ENCODE measurements around the gene PLEKHG3. TPM values are rescaled to one million over a fixed set of nuclear protein-coding genes. Genes with fewer than 3 reads are reported as not detected.

PLEKHG3 gene
- total RNA-seq, 1 donor from 2014 or later: 5.4 TPM

DNA sequence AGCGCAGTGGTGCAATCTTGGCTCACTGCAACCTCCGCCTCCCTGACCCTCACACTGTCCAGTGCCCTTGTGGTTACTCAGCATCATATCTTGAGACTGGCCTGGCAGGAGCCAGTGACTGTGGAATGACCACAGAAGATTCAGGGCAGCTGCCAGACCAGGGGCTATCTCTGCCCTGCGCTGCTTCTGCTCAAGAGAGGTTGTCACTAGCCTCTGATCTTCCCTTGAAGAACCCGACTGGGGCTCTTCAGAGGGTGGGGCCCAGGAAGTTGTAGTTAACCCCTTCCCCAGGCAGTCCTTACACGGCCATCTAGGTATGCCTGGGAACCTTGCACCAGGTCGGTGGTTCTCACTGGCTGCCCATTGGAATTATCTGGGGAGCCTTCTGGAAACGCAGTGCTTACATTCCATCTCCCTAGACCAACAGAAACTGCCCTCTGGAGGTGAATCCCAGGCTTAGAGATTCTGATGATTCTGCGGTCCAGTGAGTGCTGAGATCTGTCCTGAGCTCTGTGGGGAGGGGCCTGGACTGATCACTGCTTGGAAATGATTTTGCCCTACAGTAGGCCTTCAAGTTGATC lies 41.4 kb downstream of the PLEKHG3 start:
- DNase-seq (ENCODE audit: low read depth in 2 of 2): no peak

DNA sequence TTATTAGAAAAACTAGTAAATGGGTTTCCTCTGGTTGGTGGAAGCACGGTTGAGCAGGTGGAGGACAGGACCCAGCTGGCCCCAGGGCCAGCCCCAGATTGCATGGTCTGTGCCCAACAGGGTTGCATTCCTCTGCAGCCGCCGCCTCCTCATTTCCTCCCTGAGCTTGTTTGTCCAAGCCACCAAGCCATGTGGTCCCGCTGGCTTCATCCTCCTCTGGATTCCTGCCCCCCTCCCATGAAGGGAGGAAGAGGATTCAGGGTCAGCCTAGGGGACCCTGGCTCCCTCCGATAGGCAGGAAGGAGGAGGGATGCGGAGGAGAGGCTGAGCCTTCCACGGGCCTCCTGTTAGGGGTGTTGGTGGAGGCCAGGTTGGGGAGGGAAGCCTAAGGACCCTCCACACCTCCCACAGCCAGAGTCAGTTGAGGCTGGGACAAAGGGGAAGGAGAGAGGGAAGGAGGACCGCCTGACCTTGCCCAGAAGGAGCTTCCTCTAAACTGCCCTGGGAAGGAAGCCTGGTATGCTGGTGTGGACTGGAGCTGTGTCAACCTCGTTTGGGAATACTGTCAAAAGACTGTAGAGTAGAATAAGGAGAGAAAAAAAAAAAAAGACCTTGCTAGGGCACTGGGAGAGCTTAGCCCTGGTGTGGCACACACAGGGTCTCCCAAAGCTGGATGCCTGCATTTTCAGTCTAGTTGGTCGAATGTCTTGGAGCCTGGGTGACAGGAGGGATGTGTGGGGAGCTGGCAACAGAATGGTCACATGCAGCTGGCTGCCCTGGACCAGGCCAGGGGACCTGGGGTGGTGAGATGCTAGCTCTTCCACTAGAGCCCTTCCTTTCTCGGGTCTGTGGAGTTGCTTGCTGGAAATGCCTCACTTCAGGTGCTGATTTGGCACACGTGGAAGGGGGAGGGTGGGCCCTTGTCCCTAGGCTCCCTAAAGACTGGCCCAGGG lies 42.4 kb downstream of the PLEKHG3 start:
- DNase-seq (ENCODE audit: low read depth in 2 of 2): peak in 1 of 2 donors; percentile 28

DNA sequence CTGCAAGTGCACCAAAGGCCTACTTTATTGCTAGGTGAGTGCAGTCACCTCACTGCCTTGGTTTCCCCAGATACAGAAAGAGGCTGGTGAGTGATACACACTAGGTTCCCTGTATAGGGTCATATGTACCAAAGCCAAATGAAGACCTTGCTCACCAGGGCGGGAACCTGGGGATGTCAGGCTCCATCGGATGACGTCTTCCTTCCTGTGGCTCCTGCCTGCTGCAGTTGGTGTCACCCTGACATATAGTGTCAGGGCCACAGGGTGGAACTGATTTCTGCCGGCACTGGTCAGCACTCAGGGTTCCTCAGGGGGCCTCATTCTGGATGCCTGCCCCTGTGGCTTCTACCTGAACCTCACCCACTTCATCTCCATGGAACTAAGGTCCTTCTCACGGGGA lies 43.1 kb downstream of the PLEKHG3 start:
- DNase-seq (ENCODE audit: low read depth in 2 of 2): no peak

DNA sequence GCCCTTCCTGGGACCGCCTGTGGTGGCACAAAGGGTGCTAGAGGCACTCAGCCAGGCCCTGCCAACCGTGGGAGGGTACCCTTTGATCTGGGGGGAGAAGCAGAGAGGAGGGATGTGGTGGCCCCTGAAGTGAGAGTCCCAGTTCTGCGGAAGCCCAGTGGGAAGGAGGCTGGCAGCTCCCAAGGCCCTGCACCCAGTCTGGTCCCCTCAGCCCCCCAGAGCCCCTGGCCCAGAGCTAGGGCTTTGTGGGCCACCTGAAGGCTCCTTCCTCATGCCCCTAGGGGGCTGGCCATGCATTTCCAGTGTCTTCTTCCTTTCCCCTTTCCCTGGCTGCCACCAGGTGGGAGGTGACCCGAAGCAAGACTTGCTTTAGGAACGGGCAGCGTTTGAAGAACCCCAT lies 44.3 kb downstream of the PLEKHG3 start:
- DNase-seq (ENCODE audit: low read depth in 2 of 2): no peak

DNA sequence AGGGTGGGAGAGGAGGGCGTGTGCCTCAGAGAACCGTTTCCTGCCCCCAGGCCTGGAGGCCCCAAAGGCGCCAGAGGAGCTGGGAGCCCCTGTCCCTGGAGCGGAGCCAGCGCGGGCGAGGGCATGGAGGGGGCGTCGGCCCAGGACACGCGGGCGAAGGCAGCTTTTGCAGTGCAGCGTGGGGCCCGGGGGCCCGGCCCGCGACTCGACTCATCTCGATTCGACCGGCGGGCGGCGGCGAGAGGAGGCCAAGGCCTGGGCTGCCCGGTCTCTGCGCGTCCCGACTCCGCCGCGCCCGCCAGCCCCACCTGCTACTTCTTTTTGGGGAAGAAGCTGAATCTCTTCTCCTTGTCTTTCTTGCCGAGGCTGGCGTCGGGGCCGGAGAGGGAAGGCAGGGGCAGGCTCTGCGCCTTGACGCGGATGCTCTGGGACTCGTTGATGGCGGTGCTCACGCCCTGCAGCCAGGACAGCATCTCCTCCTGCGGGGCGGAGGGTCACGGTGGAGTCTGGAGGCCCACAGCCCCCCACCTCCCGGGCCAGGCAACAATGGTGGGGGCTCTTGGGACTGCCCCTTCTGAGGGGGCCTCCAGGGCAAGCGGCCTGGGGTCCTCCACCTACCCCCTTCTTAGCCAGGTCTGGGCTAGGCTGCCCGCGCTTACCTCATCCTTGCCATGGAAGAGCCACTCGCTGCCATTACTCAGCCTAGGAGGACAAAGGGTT lies 44.9 kb downstream of the PLEKHG3 start:
- DNase-seq (ENCODE audit: low read depth in 2 of 2): no peak

DNA sequence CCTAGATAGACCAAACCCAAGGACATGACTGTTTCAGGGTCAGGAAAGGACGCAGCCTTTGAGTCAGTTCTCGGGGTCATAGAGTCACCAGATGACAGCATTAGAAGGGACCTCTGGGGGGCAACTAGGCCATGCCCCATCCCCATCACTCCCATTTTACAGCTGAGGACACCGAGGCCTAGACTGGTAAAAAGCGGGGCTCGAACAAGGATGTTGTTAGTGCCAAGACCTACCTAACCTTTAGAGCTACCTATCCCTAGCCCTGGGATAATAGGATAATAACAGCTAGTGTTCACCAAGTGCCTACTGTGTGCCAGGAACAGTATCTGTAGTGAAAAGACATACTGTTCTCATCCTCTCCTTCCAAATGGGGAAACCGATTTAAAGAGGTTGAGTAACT lies 48.7 kb downstream of the PLEKHG3 start:
- no peak for DNase-seq (ENCODE audit: low read depth in 2 of 2)

DNA sequence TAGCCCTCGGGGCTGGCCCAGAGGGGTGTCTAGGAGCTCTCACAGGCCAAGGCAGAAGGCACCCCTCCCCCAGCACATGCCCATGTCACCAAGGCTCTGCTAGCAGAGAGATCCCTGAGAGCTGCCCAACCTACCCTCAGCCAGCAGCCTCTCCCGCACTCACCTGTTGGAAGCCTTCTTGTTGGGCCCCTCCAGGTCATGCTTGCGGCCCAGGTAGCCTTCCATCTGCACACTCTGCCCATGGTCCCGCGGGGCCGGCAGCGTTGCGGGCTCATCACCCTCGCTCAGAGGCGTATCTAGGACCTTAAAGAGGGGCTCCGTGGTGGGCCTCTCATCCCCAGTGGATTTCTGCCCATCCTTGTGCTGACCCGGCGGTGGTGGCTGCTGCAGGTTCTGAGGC lies 49.1 kb downstream of the PLEKHG3 start:
- DNase-seq (ENCODE audit: low read depth in 2 of 2): no peak

DNA sequence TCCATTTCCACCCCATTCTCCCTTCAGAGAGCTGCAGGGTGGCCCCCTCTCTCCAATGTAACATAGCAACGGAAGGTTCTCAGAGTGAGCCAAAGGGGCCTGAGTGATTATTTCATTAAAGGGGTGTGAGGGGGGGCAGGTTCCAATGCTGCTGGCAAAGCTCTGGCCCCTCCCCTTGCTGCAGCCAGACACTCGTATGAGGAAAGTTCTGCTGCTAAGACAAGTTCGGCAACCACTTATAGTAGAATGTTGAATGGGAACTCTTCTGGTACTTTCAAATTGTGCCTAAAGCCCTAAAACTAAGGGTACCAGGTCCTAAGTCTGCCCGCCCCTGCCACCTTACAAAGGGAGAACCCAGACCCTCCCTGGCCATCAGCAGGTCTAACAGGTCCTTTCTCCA lies 49.8 kb downstream of the PLEKHG3 start:
- no peak for DNase-seq (ENCODE audit: low read depth in 2 of 2)

DNA sequence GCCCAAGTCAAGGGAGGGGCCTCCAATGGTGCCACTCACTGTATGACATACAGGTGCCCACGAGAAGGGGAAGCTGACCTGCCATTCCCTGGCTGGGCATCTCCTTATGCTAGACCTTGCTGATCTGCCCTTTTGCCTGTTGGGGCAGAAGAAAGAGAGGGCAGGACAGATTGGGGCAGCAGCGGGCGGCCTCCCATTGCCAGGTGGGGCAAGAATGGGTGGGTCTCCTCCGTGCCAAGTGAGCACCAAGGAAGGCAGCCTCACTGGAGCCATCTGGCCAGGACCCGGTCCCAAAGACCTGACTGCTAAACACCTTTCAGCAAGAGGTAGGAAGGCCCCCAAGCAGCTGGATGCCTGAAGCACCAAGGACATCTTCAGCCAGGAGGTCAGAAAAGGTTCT lies 50.5 kb downstream of the PLEKHG3 start:
- DNase-seq (ENCODE audit: low read depth in 2 of 2): no peak

DNA sequence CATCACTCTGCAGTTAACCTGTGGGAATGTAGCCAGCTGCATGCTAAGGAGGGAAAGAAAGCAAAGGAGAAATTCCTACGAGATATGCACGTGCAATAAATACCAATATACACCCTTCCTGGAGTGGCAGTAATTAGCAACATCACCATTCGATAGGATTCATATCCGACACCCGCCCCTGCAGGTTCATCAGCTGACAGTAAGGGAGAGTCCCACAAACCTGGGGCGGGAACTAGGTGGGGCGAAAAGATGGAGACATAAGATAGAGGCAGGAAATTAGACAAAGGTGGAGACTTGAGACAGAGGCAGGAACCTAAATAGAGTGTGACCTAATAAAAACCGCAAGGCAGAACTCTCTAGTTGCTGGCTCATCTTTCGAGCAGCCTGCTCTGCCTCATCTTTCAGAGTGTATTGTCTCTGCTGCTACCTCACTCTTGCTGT lies 51.6 kb downstream of the PLEKHG3 start:
- no peak for DNase-seq (ENCODE audit: low read depth in 2 of 2)

DNA sequence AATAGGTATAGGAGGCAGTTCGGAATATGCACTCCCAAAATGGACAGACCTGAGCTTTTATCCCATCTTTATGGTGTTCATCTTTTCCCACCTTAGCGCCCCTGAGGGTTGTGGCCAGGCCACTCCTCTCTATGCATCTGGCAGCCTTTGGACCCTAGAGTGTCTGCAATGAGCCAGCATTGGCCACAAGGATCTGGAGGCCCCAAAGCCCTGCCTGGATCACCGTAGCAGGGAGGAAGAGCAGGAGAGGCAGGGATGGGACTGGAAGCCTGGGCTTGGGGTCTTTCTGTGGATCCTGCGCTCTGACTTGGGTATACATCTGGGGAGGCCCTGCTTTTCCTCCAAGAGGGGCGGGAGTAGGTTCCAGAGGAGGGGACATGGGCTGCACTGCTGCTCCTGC lies 52.5 kb downstream of the PLEKHG3 start:
- DNase-seq (ENCODE audit: low read depth in 2 of 2): no peak

DNA sequence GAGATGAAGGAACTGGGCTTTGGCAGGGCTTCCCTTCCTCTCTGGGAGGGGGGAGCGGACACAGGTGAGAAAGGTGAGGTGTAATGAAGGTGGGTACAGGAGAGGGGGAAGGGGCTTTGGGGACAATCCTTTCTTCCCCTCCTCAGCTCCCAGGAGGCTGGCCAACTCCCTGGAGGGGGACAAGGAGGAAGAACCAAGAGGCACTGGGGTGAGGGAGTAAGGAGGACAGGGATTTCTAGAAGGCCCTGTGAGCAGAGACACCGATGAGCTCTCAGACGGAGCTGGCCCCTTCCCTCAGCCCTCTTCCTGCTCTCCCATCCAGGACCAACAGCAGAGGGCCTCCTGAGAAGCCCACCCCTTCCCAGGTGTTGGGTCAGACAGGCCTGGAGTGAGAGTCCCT lies 53.4 kb downstream of the PLEKHG3 start:
- DNase-seq (ENCODE audit: low read depth in 2 of 2): no peak

DNA sequence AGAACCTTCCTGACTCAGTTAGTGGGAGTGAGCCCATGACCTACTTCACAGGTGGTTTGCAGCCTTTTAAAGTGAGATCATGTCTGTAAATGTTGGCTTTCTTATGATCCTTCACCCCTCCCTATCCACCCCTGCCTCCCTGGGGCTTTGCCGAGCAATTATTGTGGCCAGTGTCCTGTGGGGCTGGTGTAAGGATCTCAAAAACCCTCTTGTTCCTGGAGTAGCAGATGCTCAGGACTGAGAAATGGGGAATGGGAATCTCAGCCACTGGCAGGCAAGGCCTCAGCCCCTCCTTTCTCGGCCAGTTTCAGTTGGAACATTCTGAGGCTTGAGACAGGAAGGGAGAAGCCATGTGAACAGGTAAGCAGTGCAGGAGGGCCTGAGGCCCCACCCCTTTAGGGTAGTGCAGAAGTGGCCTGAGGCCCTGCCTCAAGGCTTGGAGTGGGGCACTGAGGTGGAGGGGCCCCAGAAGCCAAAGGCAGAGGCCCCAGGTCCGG lies 53.8 kb downstream of the PLEKHG3 start:
- no peak for DNase-seq (ENCODE audit: low read depth in 2 of 2)

DNA sequence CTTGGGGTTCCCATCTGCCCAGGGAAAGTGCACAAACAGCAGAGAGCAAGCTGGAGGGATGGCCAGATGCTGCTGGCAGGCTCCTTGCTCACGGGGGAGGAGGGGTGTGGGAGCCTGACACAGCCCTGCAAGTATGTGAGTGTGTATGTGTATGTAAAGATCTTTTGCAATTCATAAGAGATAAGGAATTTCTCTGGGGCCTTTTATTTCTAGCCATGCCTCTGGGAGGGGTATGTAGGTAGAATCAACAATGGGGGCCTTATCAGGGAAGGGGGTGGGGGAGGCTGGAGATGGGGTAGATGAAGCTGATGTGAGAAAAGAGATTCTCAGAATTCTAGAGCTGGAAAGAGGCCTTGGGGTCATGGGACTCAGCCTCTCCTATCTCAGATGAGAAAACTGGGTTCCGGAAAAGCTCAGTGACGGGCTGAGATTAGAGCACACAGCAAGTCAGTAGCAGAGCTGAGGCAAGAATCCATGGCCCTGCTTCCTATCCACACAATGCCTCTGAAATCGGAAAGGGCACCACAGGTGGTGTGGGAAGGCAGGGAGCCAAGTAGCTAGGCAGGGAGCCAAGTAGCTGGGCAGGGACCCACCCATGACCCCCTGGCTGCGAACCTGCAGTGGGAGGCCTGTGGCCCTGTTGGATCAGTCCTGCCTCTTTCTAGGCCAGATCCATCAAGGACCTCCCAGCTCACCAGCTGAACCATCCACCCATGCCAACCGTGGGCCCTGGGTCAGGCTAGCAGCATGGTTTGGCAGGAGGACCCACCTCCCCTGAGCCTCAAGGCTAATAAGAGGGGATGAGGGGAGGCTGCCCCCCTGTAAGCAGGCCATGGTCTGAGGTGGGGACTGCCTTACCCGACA lies 54.7 kb downstream of the PLEKHG3 start:
- DNase-seq (ENCODE audit: low read depth in 2 of 2): no peak

DNA sequence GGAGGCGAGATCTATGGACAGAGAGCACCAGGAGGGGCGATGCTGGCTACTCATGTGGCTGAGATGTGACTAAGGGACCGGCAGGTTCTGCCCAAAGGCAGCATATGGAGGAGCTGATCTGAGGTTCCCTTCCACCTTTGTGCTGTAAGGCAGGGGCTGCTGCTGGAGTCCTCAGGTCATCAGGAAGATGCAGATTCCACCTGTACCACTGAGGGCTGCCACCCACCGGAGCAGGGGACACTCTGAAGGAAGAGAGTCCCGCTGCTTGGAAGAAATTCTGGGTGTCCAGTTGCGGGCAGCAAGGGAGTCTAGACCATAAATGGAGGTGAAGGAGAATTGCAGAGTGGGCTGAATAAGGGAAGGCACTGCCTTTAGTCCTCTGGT lies 55.3 kb downstream of the PLEKHG3 start:
- no peak for DNase-seq (ENCODE audit: low read depth in 2 of 2)

DNA sequence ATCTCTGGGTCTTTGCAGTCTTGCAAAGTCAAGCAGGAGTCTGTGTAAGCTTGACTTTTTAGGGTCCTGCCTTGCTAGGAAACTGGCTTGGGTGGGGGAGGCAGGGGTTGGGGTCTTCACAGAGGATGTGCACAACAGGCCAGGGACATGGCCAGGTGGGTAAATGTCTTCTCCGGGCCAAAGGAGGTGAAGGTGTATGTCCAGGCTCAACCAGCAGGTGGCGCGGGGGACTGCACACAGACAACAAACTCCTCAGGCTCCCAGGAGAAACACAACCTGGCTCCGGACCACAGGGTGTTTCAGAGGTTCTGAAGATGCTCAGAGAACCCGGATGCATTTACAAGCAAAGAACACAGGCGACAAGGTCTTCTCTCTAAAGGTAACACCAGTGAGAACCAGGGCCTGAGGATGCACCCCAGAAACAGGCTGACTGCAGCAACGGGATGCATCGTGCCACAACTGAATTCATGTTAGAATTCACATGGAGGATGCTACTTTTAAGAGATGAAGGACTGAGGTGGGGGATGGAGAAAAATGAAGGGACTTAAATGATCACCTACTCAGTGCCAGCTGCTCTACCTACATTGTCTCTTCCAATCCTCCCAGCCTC lies 56.0 kb downstream of the PLEKHG3 start:
- peak in 1 of 2 donors; percentile 43 for DNase-seq (ENCODE audit: low read depth in 2 of 2)

DNA sequence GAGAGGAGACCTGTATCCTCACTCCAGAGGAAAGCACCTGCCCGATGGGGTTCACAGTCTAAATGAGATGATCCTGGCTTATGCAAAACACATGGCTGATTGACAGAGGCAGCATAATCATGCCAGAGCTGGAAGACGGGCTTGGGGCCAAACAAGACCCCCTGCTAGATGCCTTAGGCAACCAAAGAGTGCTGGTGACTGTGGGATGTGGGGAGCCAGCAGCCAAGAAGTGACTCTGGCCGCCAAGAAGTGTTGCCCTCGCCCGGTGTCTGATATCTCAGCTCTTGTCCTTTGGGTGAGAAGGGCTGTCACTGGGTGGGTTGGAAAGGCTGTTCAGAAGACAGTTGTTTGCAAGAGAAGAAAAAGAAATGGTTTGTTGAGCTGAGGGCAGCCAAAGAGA lies 56.7 kb downstream of the PLEKHG3 start:
- DNase-seq (ENCODE audit: low read depth in 2 of 2): no peak

DNA sequence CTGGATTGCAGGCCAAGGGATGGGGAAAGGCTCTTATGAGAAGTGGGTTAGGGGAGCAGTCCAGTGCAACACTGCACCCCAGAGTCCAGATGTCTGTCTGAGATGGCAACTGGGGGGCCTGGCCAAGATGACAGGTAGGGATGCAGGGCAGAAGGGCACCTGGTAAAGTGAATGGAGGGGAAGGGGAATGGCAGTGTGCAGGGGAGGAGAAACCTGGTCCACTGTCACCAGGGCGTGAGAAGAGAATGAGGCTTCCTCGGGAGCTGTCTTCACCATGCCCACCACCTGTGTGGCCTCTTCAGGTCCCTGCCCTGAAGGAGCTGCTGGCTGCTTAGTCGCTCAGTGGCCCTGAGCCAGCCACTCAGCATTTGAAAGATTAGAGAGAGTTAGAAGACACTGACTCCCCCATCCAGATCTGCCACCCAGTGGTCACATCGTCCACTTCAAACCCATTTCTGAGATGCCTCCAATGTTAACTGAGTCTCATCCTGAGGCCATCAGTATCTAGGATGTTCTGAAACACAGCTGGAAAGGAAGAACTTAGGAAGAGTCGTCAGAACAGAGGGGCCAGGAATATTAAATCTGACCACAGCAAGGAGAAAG lies 57.3 kb downstream of the PLEKHG3 start:
- no peak for DNase-seq (ENCODE audit: low read depth in 2 of 2)

DNA sequence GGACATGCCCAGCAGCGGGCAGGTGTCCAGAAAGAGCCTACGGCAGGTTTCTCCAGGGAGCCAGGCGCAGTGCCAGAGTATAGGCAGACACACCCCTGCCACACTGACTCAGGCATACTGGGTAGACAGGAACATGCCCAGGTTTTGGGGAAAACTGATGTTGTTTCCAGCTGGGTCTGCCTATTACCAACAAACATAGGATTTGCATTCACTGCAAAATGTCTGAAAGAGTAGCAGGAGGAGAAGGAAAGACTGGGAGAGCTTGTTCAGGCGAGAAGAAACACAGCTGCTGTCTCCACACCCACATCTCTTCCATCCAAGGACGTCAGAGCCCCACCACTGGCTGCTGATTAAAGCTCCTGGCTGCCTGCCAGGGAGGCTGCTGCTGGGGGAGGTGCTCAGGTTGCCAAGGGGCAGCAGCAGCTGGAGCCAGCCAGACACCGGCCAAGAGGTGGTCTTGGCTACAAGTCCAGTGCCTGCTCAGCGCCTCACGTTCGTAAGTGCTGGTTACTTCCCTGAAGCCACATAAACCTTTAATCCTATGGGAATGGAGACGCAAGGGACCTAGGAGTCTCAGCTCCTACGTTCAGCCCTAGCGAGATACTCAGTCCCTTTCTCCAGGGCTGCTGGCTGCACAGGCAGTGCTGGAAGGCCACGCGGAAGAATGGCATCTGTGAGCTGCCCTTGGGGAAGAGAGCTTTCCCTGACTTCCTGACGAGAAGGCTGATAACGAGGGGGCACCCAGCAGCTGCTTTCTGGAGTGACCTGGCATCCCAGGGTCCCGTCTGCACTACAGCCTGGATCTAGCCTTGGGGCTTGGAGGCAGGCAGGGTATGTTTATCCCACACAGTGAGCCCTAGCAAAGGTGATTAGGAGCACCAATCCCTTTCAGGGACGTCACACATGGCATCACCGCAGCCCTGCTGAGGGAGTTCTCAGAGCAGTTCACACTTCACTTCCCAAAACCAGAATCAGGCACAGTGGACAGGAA lies 58.1 kb downstream of the PLEKHG3 start:
- DNase-seq (ENCODE audit: low read depth in 2 of 2): peak in 1 of 2 donors; percentile 79

All from dermis microvascular lymphatic vessel endothelial cell (primary cell).